Activated CD4-positive, alpha-beta T cell treated with anti-CD3 and anti-CD28 coated beads, Interleukin-2, amount 50 U/mL, for 4 hours (primary cell): ENCODE results near the gene KRTAP10-10.
"Not testable (repeated sequence)": the region's sequence is repeated elsewhere in the genome, so short reads cannot be mapped to it uniquely, and the experiment has no call there.

Source experiments
- DNase-seq, 2 experiments: peaks; one replicate each; pipeline ENCODE4 v3.0.0-alpha.2; 2020

KRTAP10-10 gene

DNA sequence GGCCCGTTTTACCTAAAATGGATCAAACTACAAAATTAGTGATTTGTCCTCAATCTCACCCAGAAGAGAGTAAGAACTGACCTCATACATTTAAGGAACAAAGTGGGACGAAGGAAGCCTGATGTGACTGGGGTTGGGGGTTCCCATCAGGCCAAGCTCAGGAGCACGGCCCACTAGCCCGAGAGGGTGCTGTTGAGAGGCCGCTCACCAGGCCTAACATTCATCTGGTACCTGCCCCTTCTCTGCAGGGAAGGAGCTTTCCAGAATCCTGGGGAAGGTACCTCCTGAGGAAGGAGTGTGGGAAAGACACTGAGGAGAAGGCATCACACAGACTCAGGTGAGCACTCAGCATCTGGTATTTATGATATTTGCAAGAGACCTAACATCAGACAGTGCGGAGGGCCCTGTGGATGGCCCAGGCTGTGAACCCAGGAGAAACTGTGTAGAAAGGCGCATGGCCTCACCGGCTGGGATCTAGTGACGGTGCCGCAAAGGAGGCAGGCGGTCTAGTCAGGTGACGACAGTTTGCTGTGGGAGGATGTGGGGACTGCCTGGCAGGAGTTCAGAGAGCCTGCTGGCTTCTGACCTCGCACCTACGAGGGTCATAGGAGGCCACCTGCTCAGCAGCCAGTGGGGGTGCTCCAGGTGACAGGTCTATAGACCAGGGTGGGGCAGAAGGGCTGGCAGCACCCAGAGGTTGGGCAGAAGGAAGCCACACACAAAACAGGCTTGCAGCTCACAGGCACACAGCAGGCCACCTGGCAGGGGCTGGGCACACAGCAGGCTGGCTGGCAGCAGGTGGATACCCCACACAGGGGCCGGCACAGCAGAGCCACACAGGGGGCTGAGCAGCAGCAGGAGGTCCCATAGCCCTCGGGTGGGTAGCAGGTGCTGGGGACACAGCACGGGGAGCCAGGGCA lies 16.8 kb downstream of the KRTAP10-10 start:
- peak; percentile 21 to 30 for DNase-seq

DNA sequence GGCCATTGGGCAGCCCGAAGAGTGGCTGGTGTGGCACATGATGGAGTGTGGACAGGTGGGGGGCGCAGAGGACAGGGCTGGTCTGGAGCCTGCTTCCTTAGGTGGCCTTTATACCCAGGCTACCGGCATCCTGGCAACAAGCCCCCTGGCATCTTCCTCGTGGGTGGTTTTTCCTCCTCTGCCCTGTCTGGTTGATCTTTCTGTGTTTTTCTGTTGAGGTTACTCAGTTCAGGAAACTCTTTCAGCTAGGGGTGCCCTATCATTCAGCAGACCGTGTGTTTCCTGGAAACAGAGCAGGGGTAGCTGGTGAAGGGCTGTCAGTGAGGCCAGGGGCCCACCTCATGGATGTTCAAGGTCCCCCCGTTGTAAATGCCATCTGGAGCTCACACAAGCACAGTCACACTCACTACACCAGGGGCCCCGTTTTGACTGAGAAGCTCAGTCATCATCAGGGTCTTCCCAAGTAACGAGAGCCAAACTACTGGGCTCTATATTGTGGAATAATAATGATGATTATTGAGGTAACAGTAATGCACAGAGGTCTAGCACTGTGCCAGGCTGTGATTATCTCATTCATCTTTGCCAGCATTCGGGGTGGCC lies 17.5 kb downstream of the KRTAP10-10 start, which contains the start of gene KRTAP12-4:
Gene KRTAP12-4, minus strand, starts transcription at position 84 of the 600 bp plus-strand sequence. Its CDS starts 45 bp downstream, at position 39.
- no peak for DNase-seq

DNA sequence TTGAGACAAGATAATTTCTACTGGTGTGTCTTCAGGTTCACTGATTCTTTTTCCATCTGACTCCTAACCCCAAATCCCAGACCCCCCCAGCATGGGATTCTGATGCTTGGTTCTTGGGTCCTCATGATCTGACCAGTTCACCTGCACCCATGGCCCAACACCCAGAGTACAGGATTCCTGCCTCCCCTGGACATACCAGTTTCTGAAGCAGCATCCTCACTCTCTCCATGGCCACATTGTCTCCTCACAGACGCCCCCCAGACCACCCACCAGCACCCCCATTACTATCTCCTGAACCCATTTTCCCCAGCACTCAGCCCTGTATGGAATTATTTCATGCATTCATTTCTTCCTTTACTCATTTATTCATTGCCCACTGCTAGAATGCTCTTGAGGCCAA lies 19.7 kb downstream of the KRTAP10-10 start:
- no peak for DNase-seq

DNA sequence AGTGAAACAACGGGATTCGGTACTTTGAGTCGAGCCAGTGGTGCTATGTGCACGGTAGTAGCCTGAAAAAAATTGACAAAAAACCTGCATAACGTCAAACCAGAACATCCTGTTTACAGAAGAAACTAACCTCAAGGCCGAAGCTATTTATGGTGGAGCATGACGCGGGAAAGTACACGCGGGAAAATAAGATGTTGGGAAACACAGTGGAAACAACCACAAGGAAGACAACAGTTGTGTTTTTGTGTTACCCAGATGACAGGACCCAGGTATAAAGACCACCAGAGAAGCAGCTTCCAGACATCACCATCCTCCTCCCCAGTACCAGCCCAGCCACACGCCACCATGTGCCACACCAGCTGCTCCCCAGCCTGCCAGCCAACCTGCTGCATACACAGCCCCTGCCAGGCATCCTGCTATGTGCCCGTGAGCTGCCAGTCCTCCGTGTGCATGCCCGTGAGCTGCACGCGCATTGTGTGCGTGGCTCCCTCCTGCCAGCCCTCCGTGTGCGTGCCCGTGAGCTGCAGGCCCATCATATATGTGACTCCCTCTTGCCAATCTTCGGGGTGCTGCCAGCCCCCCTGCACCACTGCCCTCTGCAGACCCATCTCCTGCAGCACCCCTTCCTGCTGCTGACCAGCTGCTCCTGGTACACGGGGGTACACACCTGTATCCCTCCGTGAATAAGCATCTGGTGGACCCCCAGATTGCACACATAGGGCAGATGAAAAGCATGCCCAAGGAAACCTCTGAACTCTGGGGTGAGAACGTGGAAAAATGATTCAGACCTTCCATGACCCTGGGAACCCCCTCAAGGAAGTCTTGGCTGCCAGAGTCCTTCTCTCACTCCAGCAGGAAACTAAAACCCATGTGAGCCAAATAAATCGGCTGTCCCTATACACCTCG lies 20.7 kb downstream of the KRTAP10-10 start, which contains the start of gene KRTAP12-3:
Gene KRTAP12-3, plus strand, starts transcription at position 298 of the 906 bp plus-strand sequence. Its CDS starts 48 bp downstream, at position 346.
- DNase-seq: peak in 1 of 2 experiments; percentile 21

DNA sequence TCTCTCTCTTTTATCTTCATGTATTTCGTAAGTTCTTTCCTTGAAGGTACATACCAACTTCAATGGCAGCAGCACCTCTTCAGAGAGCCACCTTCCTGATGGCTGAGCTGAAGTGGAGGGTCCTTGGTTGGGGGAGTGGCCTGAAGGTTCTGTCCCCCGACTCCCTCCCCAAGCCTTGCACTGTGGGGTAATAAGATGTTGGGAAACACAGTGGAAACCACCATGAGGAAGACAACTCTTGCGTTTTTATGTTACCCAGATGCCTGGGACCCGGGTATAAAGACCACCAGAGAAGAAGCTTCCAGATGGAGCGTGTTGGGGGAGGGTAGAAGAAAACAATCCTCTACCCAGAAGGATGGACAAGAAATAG lies 21.4 kb downstream of the KRTAP10-10 start:
- no peak for DNase-seq

DNA sequence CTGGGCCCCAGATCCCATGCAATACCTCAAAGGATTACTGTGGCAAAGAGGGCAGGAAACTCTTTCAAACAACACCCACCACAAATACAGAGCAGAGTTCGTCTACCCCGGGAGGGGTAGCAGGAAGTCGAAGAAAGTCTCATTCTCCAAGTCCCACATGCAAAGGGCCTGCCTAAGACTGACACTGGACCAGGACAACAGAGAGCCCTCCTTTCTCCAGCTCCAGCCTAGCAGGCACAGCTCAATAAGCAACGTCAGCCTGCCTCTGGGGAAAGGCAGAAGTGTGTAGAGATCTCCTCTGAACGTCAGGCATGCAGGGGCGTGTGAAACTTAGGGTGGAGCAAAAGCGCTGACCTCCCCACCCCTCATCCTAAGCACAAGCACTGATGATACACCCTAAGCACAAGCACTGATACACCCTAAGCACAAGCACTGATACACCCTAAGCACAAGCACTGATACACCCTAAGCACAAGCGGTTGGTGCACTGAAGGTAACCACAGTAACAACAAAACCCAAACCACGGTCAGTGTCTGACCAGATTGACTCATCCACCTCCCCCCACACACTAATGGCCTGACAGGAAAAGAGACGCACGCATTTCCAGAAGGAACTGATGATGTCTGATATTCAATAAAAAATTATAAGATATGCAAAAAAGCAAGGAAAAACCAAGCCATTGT lies 21.9 kb downstream of the KRTAP10-10 start:
- DNase-seq: no peak

DNA sequence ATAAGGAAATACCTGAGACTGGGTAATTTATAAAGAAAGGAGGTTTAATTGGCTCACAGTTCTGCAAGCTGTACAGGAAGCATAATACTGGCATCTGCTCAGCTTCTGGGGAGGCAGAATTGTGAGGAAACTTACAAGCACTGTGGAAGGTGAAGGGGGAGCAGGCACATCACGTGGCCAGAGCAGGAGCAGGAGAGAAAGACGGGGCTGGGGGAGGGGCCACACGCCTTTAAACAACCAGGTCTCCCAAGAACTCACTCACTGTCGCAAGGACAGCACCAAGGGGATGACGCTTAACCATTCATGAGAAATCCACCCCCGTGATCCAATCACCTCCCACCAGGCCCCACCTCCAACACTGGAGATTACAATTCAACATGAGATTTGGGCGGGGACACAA lies 24.4 kb downstream of the KRTAP10-10 start:
- DNase-seq: not testable (repeated sequence)

DNA sequence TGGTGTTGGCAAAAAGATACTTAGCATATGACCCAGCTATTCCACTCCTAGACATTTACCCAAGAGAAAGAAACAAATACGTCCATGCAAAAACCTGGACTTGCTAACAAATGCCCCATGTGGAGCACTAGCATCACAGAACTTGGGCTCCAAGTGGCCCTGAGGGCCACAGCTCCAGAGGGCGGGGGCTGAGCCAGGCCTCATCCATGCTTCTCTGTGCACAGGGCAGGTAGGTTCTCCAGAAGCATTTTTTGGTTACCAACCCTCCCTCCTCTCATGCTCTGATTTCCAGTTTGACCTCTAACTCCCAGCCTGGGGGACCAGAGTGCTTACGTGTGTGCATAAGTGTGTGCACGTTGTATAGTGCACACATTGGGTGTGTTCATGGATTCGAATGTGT lies 27.5 kb downstream of the KRTAP10-10 start:
- DNase-seq: no peak

DNA sequence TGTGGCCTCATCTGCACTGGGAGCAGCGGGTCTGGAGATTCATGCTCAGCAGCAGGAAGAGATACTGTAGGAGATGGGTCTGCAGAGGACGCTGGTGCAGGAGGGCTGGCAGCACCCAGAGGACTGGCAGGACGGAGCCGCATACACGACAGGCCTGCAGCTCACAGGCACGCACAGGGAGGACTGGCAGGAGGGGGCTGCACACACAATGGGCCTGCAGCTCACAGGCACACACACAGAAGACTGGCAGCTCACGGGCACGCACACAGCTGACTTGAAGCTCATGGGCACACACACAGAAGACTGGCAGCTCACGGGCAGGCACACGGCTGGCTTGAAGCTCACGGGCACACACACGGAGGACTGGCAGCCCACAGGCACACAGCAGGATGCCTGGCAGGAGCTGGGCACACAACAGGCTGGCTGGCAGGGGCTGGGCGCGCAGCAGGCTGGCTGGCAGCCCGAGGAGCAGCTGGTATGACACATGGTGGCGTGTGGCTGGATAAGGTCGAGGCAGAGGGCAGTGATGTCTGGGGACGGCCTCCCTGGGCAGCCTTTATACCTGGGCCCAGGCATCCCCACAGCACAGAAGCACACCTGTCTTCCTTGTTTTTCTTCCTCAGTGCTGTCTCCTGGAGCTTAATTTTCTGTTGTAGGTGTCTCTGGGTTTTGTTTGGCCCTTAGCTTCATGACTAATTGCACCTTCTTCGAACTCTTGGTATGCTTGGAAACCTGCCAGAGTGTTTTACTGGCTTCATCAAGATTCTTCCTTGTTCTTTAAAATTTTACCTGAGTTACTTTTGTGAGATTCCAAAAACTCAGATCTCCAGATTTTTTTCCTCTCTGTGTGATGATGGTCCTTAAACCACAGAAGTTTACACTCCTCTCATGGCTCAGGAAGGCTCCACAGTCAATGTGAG lies 29.5 kb downstream of the KRTAP10-10 start, which contains the start of gene KRTAP12-2:
Gene KRTAP12-2, minus strand, starts transcription at position 527 of the 920 bp plus-strand sequence. Its CDS starts 41 bp downstream, at position 486.
- no peak for DNase-seq

DNA sequence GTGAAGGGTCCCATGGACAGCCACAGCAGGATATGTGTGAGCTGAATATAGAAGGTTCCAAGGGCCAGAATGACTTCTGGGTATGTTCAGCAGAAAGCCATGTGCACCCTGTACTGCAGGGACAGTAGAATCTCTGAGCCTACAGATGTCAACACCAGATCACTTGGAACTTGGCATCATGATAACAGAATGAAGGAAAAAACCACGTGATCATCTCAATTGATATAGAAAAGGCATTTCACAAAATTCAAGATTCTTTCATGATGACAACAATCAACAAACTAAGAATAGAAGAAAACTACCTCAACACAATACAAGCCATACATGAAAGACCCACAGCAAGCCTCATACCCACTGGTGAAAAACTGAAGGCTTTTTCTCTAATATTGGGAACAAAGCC lies 30.5 kb downstream of the KRTAP10-10 start:
- no peak for DNase-seq

DNA sequence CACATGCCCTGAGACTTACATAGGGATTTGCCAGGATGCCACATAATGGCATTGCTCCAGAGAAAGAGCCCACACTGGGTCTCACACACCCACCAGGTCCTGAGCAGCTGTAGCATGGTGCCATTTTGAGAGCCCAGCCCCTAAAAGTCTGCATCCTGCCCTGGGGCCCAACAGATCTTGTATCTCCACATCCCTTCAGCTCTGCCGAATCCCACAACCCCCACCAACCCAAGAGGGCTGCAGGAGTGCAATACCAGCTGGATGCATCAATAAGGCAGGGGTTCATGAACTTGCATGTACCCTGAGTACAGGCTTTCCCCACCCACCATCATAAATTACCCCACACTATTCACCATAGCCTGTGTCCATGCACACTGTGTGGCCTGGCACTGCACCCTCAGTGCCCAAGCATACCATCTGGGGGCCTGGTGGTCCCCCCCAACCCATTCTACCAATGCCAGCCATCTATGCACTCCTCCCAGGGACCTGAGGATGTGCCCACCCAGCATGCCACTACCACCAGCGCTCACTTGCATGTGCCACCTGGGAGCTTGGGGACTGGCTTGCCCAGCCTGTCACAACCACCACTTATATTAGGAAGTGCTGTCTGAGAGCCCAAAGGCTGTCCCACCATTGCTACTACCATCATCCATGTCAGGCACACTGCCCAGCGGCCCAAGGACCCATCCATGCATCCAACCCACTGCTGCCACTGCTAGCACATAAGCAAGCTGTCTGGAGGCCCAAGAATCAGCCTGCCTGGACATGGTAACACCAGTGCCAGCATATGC lies 33.7 kb downstream of the KRTAP10-10 start:
- no peak for DNase-seq

DNA sequence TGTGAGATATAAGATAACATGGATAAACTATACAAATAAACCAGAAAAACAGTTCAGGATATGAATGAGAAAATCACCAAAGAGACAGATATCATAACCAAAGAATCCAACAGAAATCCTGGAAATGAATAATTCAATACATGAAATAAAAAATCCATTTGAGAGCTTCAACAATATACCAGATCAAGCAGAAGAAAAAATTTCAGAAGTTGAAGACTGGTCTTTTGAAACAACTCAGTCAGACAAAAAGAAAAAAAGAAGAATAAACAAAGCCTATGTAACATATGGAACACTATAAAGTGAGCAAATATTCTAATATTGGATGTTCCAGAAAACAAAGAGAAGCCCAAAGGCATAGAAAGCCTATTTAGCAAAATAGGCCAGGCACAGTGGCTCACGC lies 34.8 kb downstream of the KRTAP10-10 start:
- DNase-seq: no peak

DNA sequence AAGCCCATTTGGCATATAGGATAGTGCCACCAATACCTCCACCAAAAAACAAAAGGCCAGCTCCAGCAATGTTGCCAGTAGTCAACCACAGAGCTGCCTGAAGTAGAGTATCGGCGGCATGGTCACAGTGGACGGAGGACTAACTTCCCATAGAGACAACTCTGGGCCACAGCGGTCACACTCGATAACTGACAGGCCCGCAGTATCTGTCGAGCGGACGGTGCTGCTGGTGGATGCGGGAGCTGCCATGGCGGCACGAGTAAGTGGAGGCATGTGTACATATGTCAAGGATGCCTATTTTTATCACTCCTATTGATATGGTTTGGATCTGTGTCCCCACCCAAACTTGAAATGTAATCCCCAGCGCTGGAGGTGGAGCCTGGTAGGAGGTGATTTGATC lies 40.7 kb downstream of the KRTAP10-10 start:
- no peak for DNase-seq

DNA sequence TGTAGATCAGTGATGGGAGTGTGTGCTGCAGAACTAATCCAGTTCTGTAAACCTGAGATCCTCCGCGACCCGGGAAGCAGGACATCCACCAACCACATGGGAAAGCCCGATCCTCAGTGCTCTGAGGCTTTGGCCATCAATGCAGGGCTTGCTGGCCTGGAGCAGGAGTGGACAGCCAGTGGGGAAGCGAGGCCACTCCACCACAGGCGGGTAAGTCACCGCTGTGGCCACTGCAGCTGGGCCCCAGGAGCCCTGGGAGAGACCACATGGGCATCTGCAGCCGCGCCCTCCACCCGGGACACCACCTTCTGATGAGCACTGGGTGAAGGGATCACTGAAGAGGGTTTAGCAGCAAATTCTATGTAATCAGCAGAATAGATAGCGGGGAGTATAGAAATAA lies 44.0 kb downstream of the KRTAP10-10 start:
- no peak for DNase-seq

DNA sequence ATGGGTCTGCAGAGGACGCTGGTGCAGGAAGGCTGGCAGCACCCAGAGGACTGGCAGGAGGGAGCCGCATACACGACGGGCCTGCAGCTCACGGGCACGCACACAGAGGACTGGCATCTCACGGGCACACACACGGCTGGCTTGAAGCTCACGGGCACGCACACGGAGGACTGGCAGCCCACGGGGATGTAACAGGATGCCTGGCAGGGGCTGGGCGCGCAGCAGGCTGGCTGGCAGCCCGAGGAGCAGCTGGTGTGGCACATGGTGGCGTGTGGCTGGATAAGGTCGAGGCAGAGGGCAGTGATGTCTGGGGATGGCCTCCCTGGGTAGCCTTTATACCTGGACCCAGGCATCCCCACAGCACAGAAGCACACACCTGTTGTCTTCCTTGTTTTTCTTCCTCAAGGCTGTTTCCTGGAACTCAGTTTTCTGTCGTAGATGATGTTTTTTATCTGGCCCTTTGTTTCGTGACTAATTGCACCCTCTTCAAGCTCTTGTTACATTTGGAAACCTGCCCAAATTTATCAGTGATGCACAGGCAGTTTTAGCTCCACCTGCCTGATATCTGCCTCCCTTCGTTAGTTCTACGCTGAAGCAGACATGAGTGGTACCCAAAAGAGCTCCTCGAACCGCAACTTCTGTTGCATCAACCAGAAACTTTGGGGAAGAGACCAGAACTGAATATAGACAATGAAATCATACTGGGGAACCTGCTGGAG lies 44.9 kb downstream of the KRTAP10-10 start, which contains the start of gene KRTAP12-1:
Gene KRTAP12-1, minus strand, starts transcription at position 303 of the 719 bp plus-strand sequence. Its CDS starts 40 bp downstream, at position 263.
- DNase-seq: no peak

DNA sequence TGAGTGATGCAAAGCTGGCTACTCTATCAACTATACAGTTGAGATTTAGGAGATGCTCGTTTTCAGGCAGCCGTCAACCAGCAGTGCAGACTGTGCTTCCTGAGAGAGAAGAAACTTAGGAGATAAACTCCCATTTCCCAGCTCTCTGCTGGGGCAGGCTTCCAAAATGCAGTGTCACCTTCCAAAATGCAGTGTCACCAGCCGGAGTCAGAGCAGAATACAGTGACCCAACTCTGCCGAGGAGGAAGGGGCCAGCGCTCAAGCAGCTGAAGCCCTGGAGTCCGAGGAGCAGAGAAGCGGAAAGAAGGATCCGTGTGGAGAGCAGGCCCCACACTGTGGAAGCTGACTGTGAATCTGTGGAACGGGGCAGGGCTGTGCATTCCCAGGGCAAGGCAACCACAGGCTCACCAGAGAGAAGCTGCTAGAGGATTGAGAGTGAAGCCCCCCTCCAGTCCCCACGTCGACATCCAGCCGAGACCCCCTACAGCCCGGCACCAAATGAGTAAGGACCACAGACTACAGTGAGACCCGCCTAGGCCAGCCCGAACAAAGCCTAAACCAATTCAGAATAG lies 45.5 kb downstream of the KRTAP10-10 start:
- DNase-seq: no peak

DNA sequence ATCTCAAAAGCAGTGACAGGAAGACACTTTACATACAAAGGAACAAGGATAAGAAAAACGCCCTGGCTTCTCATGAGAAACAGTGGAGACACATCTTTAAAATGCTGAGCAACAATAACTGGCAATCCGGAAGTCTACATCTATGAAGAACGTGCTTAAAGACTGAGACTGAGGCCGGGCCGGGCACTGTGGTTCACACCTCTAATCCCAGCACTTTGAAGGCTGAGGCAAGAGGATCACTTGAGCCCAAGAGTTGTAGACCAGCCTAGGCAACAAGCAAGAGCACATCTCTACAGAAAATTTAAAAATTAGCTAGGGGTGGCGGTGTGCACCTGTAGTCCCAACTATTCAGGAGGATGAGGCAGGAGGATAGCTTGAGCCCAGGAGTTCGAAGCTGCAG lies 46.9 kb downstream of the KRTAP10-10 start:
- no peak for DNase-seq

DNA sequence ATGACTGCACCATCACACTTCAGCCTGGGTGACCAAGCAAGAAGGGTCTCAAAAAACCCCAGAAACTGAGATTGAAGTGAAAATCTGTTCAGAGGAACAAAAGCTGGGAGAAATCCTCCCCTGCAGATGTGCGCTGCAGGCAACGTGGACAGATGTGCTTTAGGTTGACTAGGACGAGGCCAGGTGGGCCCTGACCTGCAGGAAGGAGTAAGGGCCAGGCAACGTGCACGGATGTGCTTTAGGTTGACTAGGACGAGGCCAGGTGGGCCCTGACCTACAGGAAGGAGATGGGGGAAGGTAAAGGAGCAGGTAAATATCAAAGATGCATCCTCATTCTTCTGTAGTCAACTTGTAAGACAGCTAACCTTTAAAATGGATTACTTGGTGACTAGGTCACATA lies 47.3 kb downstream of the KRTAP10-10 start:
- no peak for DNase-seq

DNA sequence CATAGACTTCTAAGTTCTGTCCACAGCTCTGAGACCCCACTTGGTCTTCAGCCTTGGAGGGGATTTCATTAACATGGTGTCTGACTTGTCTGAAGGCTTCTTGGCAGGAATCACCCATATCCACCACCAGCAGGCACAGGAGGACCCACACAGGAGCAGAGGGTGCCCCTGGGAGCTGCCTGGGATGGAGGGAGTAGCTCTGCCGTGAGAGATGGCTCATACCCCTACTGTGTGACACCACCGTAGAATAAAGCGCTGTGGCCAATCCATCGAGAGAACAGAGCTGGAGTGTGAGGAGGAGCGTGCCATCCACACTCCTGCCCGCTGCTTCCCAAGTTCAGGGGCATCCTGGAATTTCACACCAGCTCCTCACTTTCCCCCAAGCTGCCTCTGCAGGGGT lies 47.9 kb downstream of the KRTAP10-10 start:
- DNase-seq: not testable (repeated sequence)
